NCI-H1417 treated with DMSO at 0.1 percent for 48 hours (cell line): ENCODE measurements around the gene P2RY14.
"Not testable (repeated sequence)": the region's sequence is repeated elsewhere in the genome, so short reads cannot be mapped to it uniquely, and the experiment has no call there.

Source experiments
- DNase-seq: peaks from one replicate; lab custom pipeline; 2025; lab: John Stamatoyannopoulos, UW

P2RY14 gene

DNA sequence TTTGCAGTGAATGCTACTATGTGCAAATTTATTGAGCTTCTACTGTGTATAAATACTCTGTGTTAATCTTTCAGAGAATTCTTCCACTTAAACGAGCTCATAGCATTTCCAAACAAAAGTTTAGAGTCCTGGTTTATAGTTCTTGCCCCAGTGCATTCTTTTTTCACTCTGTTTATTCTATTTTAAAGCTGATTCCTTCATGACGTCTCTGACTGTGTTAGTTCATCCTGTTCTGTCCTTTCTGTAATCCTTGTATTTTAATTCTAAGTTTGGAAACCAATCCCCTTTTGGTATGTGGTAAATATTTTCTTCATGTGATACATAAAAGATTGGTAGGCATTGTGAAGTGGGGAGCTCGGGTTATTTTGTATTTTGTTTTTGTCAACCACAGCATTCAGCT is 18.7 kb downstream of the P2RY14 start:
- no peak for DNase-seq

- DNase-seq = no peak
Observed at GRCh38 chr3:151256749-151257148, 21.6 kb downstream of the P2RY14 start.

DNA sequence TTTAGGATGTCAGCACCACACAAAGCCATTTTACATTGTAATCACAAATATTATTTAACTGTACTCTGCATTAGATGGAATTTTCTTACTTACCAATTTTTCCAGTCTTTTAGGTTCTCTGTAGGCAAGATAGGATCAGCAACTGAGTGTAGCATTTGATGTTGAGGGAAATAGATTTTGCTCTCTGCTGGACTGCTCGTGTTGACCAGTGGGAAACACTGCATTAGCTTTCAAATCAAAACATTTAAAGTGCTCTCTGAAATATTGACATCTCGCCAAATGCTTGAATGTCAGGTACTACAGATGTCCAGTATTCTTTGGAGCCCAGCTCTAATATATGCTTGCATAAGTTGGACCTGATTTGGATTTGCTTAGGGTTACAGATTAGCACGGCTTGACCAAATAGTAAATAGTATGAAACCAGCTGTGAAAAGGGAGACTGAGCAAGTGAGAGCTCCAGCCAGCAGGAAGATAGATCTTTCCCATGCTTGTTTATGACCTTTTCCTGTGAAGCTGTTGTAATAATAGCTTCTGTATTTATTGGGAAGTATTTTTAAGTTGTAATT is 29.5 kb downstream of the P2RY14 start:
- no peak for DNase-seq

- DNase-seq = not testable (repeated sequence)
Observed at GRCh38 chr3:151242006-151242405, 36.3 kb downstream of the P2RY14 start.

- no peak for DNase-seq
Observed at GRCh38 chr3:151236736-151237135, 41.6 kb downstream of the P2RY14 start.

- DNase-seq = no peak
Observed at GRCh38 chr3:151236316-151236715, 42.0 kb downstream of the P2RY14 start.

DNA sequence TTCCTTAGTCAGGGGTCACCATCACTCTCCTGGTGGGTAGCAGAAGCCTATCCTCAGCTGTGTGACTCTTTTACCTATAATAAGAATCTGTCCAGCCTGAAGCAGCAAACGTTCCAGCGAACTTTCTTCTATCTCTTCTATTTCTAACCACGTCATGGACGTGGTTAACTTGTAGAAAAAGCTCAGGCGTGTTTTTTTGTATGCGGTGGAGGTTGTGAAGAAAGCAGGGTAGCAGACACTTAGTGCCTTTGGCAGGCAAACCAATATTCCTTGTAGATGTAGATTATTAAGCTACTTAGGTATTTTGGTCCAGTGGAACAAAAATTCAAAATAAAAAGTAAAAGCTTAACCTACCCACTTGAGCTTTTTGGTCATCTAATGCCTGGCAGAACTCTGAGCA is 43.5 kb downstream of the P2RY14 start:
- no peak for DNase-seq

DNA sequence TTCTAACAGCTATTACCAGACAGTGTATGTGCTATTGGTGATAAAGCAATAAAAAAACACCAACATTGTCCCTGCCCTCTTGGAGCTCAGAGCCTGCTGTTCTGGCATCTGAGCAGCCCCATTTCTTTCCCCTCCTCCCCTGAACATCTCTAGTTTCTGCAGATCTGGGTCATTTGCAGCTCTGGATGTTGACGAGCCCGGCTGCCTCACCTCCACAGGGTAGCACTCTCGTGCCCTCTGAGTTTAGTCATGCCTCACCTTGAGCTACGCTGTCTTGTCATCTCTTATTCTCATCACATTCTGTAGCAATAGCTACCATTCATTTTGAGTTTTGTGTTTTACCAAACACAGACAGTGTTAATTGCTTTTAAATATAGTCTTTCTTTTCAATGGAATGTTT is 45.4 kb downstream of the P2RY14 start:
- no peak for DNase-seq

- not testable (repeated sequence) for DNase-seq
Observed at GRCh38 chr3:151232403-151232802, 45.9 kb downstream of the P2RY14 start.

DNA sequence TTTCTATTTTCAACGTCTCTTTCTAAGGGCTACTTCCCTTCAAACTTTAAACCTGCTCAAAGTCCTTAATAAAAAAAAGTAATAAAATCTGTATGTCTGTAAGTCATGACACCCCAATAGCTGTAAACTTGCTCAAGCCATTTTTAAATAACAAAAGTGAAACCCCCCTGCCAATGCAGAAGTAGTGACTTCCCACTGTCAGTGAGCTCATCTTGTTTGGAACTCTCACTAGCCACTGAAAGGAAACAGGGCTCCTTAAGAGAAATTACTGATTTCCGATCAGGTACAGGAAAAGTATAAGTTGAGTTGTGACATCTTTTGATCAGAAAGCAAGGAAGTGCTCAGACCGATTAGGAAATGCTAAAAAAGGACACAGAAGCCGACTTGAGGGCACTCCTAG is 47.7 kb downstream of the P2RY14 start:
- DNase-seq = no peak

DNA sequence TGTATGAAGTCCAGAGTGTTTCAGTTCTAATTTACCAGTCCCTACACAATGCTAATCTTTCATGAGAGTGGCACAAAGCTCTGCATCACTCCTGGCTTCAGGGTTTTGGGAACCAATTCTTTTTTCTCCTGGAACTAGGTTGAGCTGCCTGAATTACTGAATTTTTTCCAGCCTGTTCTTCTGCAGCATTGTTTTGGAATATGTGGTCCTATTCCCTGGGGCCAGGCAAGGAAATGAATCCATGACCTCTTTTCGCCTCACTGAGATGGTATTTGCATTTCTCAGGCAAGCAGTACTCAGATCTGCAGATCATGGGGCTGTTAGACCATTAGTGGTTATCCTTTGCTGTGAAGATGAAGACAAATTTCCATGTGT is 49.7 kb downstream of the P2RY14 start:
- DNase-seq = no peak

DNA sequence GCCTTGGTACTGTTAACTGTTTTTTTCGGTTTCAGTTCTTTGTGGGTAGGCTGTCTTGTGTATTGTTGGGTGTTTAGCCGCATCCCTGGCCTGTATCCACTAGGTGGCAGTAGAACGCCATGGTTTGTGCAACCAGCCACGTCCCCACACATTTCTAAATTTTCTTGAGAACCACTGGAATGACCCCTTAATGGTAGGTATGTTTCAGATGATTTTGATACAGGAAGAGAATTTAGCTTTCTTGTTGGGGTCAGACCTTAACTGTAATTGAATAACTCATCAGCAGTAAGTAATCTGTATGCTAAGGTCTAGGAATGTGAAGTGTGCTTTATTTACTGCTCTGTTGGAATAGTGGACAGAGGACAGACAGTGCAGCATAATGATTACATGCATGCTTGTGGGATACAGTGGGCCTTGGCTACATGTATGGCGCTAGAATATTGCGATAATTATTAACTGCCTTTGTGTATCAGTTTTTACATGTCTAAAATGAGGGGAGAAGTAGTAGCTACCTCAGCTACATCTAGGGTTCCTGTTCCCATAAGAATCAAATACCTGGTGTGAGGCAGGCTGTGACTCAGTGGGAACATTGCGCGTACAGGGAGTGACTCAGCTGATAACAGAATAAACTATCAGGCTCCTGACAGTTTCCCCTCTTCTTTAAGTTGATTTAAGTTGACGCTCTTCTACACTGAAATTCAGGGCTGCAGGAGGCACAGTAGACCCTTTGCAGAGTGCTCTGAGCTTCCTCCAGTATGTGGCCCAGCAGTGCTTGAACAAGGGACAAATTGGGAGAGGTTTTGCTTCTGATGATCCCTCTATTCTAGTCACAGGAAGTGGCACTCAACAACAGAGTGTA is 50.3 kb downstream of the P2RY14 start:
- no peak for DNase-seq

- DNase-seq = no peak
Observed at GRCh38 chr3:151227266-151227806, 51.0 kb downstream of the P2RY14 start.

DNA sequence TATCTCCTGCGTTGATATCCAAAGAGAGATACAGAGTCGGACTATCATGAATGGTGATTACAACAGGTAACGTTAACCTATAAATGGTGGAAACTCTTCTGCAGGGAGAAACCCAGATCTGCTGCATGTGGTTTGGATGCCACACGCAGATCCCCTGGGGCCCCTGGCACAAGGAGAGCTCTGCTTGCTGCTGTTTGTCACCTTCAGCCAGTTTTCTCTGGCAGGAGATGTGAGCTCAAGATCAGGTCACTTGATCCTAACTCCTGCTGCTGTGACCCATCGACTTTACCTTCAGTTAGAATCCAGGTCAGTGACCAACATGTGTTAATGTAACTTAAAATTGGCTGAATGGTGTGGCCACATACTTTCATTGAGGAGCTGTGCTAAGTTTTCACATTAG is 51.5 kb downstream of the P2RY14 start:
- DNase-seq = no peak

GRCh38 chr3:151226088-151226563 is 52.2 kb downstream of the P2RY14 start:
- no peak for DNase-seq

GRCh38 chr3:151225040-151225975 is 53.0 kb downstream of the P2RY14 start:
- no peak for DNase-seq

GRCh38 chr3:151224268-151224866 is 54.0 kb downstream of the P2RY14 start:
- DNase-seq = no peak

GRCh38 chr3:151219056-151219455 is 59.3 kb downstream of the P2RY14 start:
- no peak for DNase-seq

DNA sequence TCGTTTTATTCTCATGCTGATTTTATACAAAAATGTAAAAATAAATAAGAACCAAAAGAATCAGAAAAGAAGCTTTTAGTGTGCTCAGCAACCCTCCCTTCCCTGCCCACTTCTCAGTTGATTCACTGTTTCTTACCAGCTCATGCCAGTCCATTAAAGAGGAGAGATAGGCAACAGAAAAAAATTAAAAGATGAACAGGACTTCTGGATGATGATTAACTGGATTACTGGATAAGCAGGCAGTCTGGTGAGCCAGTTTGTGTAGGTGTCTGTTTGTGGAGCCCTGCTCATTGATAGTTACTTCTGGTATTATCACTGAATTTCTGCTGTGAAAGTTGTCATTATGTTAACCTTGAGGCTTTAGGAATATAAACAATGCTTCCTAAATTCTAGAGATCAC is 60.2 kb downstream of the P2RY14 start:
- DNase-seq = no peak

DNA sequence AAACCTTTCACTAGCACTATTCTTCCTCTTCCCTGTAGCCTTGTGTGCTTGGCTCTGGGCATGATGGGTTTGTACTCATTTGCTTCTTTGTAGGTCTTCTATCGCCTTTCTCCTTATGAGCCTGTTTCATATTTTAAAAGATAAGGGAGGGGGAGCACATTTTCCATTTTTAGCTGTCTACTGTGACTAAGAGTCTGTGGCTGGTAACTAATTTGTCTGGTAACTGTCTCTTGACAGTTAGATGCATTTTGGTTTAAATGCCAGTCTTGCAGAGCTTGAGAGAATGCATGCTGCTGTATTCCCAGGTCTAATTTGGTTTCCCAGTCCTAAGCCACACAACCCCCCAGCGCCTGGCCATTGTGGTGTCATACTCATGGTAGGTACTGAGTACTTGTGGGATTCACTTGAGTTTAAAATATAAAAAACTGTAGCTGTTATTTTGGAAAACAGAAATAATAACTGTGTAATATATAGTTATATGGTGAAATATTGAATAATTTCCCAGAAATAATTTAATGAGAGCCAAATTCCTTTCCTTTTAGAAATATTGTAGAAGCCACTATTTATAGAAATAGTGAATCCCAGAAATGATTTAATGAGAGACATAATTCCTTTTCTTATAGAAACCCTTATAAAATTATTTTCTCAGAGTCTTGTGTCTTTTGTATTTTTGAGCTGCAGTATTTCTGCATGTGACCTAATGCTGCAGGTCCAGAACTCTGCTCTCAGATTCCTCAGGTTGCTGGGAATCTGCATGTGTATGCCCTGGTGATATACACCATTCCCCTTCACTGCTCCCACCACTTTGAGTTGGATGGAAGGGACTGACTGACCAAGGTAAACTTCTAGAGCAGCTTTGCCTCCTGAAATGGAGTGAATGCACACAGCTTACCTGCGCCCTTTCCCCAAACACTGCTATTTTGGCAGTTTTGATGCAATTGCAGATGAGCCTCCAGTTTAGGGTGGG is 61.4 kb downstream of the P2RY14 start:
- no peak for DNase-seq

DNA sequence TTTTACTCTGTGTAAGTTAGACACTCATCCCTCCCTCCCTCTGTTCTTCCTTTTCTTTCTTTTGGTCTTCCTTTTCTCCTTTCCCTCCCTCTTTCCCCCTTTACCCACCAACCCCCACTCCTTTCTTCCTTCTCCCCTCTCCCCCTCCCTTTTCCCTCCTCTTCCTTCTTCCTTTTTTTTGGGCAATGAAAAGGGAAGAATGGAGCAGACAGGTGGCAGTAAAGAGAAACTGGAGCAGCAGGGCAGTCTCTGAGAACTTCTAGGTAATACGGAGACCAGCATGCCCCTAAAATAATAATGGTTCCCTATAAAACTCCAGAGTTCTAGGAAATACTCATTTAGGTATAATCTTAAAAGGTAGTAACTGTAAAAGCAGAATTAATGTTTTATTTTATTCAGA is 63.9 kb downstream of the P2RY14 start:
- no peak for DNase-seq
